ENCODE results near the gene PRKG1. TPM values are rescaled to one million over a fixed set of nuclear protein-coding genes. Genes with fewer than 3 reads are reported as not detected.

Gene PRKG1
- total RNA-seq, 2 experiments from 2014 or later, result not detected

GRCh38 chr10:51765284-51765971, 691.1 kb downstream of the PRKG1 start:
- ChIA-PET POLR2A (no interaction called here), CTCF (no interaction called here)
- no peak for DNase-seq
- intact Hi-C loops (cut with micrococcal nuclease), result no loop called here
- no peaks in the 10 kb centered on the region for H3K4me1 Mint-ChIP-seq (ENCODE audit: low read depth)
- peaks cover 2% of the 10 kb centered on the region for H3K27me3 Mint-ChIP-seq
- no peak overlapping the region for H3K27ac Mint-ChIP-seq
- no peaks in the 10 kb centered on the region for H3K36me3 Mint-ChIP-seq
- H3K4me3 Mint-ChIP-seq, result no peak overlapping the region
- peaks cover 4% of the 10 kb centered on the region for H3K9me3 Mint-ChIP-seq

GRCh38 chr10:51766423-51767102, 692.3 kb downstream of the PRKG1 start:
- POLR2A ChIA-PET, result no interaction called here

GRCh38 chr10:51767103-51767763, 692.9 kb downstream of the PRKG1 start:
- intact Hi-C loops (cut with micrococcal nuclease), result no loop called here
- no peak for DNase-seq
- H3K4me3 Mint-ChIP-seq, result no peak overlapping the region
- CTCF ChIA-PET, result no interaction called here
- H3K9me3 Mint-ChIP-seq, result peaks cover 4% of the 10 kb centered on the region
- no peaks in the 10 kb centered on the region for H3K27me3 Mint-ChIP-seq
- no peak overlapping the region for H3K27ac Mint-ChIP-seq
- POLR2A ChIA-PET, result no interaction called here
- no peaks in the 10 kb centered on the region for H3K36me3 Mint-ChIP-seq
- no peaks in the 10 kb centered on the region for H3K4me1 Mint-ChIP-seq (ENCODE audit: low read depth)

More at GRCh38 chr10:51766423-51767102, 692.3 kb downstream of the PRKG1 start:
- Mint-ChIP-seq H3K27me3 (no peaks in the 10 kb centered on the region), H3K36me3 (no peaks in the 10 kb centered on the region), H3K4me1 (ENCODE audit: low read depth) (no peaks in the 10 kb centered on the region), H3K9me3 (peaks cover 4% of the 10 kb centered on the region), H3K4me3 (no peak overlapping the region), H3K27ac (no peak overlapping the region)
- intact Hi-C loops (cut with micrococcal nuclease), result no loop called here
- CTCF ChIA-PET, result no interaction called here
- no peak for DNase-seq

GRCh38 chr10:51768886-51769465, 694.7 kb downstream of the PRKG1 start:
- no peaks in the 10 kb centered on the region for H3K27me3 Mint-ChIP-seq
- H3K4me3 Mint-ChIP-seq, result no peak overlapping the region
- peaks cover 4% of the 10 kb centered on the region for H3K9me3 Mint-ChIP-seq
- H3K36me3 Mint-ChIP-seq, result no peaks in the 10 kb centered on the region
- POLR2A ChIA-PET, result no interaction called here
- H3K27ac Mint-ChIP-seq, result no peak overlapping the region
- CTCF ChIA-PET, result no interaction called here
- H3K4me1 Mint-ChIP-seq (ENCODE audit: low read depth), result no peaks in the 10 kb centered on the region
- DNase-seq, result no peak
- intact Hi-C loops (cut with micrococcal nuclease), result no loop called here

GRCh38 chr10:51770709-51771108, 696.4 kb downstream of the PRKG1 start:
- ChIA-PET CTCF (no interaction called here), POLR2A (no interaction called here)
- H3K27ac Mint-ChIP-seq, result no peak overlapping the region
- intact Hi-C loops (cut with micrococcal nuclease), result no loop called here
- DNase-seq, result no peak
- peaks cover 4% of the 10 kb centered on the region for H3K9me3 Mint-ChIP-seq
- H3K36me3 Mint-ChIP-seq, result no peaks in the 10 kb centered on the region
- no peaks in the 10 kb centered on the region for H3K27me3 Mint-ChIP-seq
- H3K4me3 Mint-ChIP-seq, result no peak overlapping the region
- H3K4me1 Mint-ChIP-seq (ENCODE audit: low read depth), result no peaks in the 10 kb centered on the region

- DNase-seq, result no peak
- H3K9me3 Mint-ChIP-seq, result no peaks in the 10 kb centered on the region
- ChIA-PET POLR2A (no interaction called here), CTCF (no interaction called here)
- H3K27ac Mint-ChIP-seq, result no peak overlapping the region
- H3K4me1 Mint-ChIP-seq (ENCODE audit: low read depth), result no peaks in the 10 kb centered on the region
- no peaks in the 10 kb centered on the region for H3K36me3 Mint-ChIP-seq
- intact Hi-C loops (cut with micrococcal nuclease), result no loop called here
- no peaks in the 10 kb centered on the region for H3K27me3 Mint-ChIP-seq
- H3K4me3 Mint-ChIP-seq, result no peak overlapping the region
These were observed 698.1 kb downstream of the PRKG1 start for GRCh38 chr10:51772387-51772786.

- no peak overlapping the region for H3K27ac Mint-ChIP-seq
- no peaks in the 10 kb centered on the region for H3K9me3 Mint-ChIP-seq
- H3K27me3 Mint-ChIP-seq, result no peaks in the 10 kb centered on the region
- H3K4me1 Mint-ChIP-seq (ENCODE audit: low read depth), result no peaks in the 10 kb centered on the region
- DNase-seq, result no peak
- ChIA-PET POLR2A (no interaction called here), CTCF (no interaction called here)
- no peak overlapping the region for H3K4me3 Mint-ChIP-seq
- H3K36me3 Mint-ChIP-seq, result no peaks in the 10 kb centered on the region
- intact Hi-C loops (cut with micrococcal nuclease), result no loop called here
These were observed 699.4 kb downstream of the PRKG1 start for GRCh38 chr10:51773681-51774080.

GRCh38 chr10:51783941-51784340, 709.7 kb downstream of the PRKG1 start:
- H3K36me3 Mint-ChIP-seq, result no peaks in the 10 kb centered on the region
- POLR2A ChIA-PET, result no interaction called here
- no peak for DNase-seq
- intact Hi-C loops (cut with micrococcal nuclease), result no loop called here
- CTCF ChIA-PET, result no interaction called here
- no peaks in the 10 kb centered on the region for H3K9me3 Mint-ChIP-seq
- H3K27ac Mint-ChIP-seq, result no peak overlapping the region
- H3K4me1 Mint-ChIP-seq (ENCODE audit: low read depth), result no peaks in the 10 kb centered on the region
- H3K27me3 Mint-ChIP-seq, result peaks cover 2% of the 10 kb centered on the region
- H3K4me3 Mint-ChIP-seq, result no peak overlapping the region

- intact Hi-C loops (cut with micrococcal nuclease), result no loop called here
- ChIA-PET POLR2A (no interaction called here), CTCF (no interaction called here)
- Mint-ChIP-seq H3K27ac (no peak overlapping the region), H3K36me3 (no peaks in the 10 kb centered on the region), H3K27me3 (no peaks in the 10 kb centered on the region), H3K9me3 (no peaks in the 10 kb centered on the region), H3K4me1 (ENCODE audit: low read depth) (no peaks in the 10 kb centered on the region), H3K4me3 (no peak overlapping the region)
- DNase-seq, result no peak
These were observed 711.9 kb downstream of the PRKG1 start for GRCh38 chr10:51786016-51786683.

GRCh38 chr10:51786684-51787035, 712.4 kb downstream of the PRKG1 start:
- H3K27ac Mint-ChIP-seq, result no peak overlapping the region
- H3K27me3 Mint-ChIP-seq, result no peaks in the 10 kb centered on the region
- no peak overlapping the region for H3K4me3 Mint-ChIP-seq
- peaks cover 4% of the 10 kb centered on the region for H3K9me3 Mint-ChIP-seq
- no peaks in the 10 kb centered on the region for H3K4me1 Mint-ChIP-seq (ENCODE audit: low read depth)
- intact Hi-C loops (cut with micrococcal nuclease), result no loop called here
- ChIA-PET CTCF (no interaction called here), POLR2A (no interaction called here)
- DNase-seq, result no peak
- H3K36me3 Mint-ChIP-seq, result no peaks in the 10 kb centered on the region

- no peaks in the 10 kb centered on the region for H3K4me1 Mint-ChIP-seq (ENCODE audit: low read depth)
- intact Hi-C loops (cut with micrococcal nuclease), result no loop called here
- H3K27me3 Mint-ChIP-seq, result no peaks in the 10 kb centered on the region
- ChIA-PET POLR2A (no interaction called here), CTCF (no interaction called here)
- H3K27ac Mint-ChIP-seq, result no peak overlapping the region
- no peaks in the 10 kb centered on the region for H3K36me3 Mint-ChIP-seq
- peaks cover 17% of the 10 kb centered on the region for H3K9me3 Mint-ChIP-seq
- DNase-seq, result no peak
- no peak overlapping the region for H3K4me3 Mint-ChIP-seq
These were observed 714.0 kb downstream of the PRKG1 start for GRCh38 chr10:51788273-51788672.

- intact Hi-C loops (cut with micrococcal nuclease), result no loop called here
- H3K4me1 Mint-ChIP-seq (ENCODE audit: low read depth), result no peaks in the 10 kb centered on the region
- peaks cover 23% of the 10 kb centered on the region for H3K9me3 Mint-ChIP-seq
- H3K27me3 Mint-ChIP-seq, result no peaks in the 10 kb centered on the region
- H3K27ac Mint-ChIP-seq, result no peak overlapping the region
- no peaks in the 10 kb centered on the region for H3K36me3 Mint-ChIP-seq
- POLR2A ChIA-PET, result no interaction called here
- CTCF ChIA-PET, result no interaction called here
- H3K4me3 Mint-ChIP-seq, result no peak overlapping the region
- DNase-seq, result no peak
These were observed 714.8 kb downstream of the PRKG1 start for GRCh38 chr10:51789118-51789517.
